H9 (cell line): Measurements from ENCODE around the gene ATRNL1. TPM values are rescaled to one million over a fixed set of nuclear protein-coding genes. Genes with fewer than 3 reads are reported as not detected.

Experiments used
- DNase-seq: peaks from one replicate; pipeline ENCODE4 v3.0.0-alpha.2; 2017
- H2AFZ ChIP-seq: one replicate; pipeline ENCODE4 v1.6.1; 2013; ENCODE audit warnings: mild to moderate bottlenecking, low read length, control low read depth, moderate library complexity
- H2AK5ac ChIP-seq: 2 replicates; pipeline ENCODE4 v1.6.1; 2013; ENCODE audit warnings: low read length, control low read depth, mixed read lengths; ENCODE audit not compliant: insufficient read length
- H2BK120ac ChIP-seq: one replicate; pipeline ENCODE4 v1.6.1; 2013; ENCODE audit warnings: low read depth, mild to moderate bottlenecking, low read length, control low read depth, inconsistent platforms; ENCODE audit not compliant: poor library complexity, severe bottlenecking
- H2BK12ac ChIP-seq: 2 replicates; pipeline ENCODE4 v1.6.1; 2013; ENCODE audit warnings: low read length, control low read depth, mixed read lengths, low read depth; ENCODE audit not compliant: insufficient read length
- H2BK15ac ChIP-seq: 2 replicates; pipeline ENCODE4 v1.6.1; 2013; ENCODE audit warnings: low read depth, low read length, control low read depth
- H2BK20ac ChIP-seq: one replicate; pipeline ENCODE4 v1.6.1; 2013; ENCODE audit warnings: low read depth, mild to moderate bottlenecking, low read length, control low read depth, inconsistent platforms; ENCODE audit not compliant: poor library complexity, severe bottlenecking
- H2BK5ac ChIP-seq: 2 replicates; pipeline ENCODE4 v1.6.1; 2013; ENCODE audit warnings: low read length, control low read depth, mixed read lengths; ENCODE audit not compliant: insufficient read length
- H3K14ac ChIP-seq: 2 replicates; pipeline ENCODE4 v1.6.1; 2013; ENCODE audit warnings: low read length, control low read depth; ENCODE audit not compliant: insufficient read depth
- H3K18ac ChIP-seq: 2 replicates; pipeline ENCODE4 v1.6.1; 2013; ENCODE audit warnings: low read depth, mild to moderate bottlenecking, mixed read lengths, low read length, control low read depth; ENCODE audit not compliant: insufficient read length
- H3K23ac ChIP-seq: 2 replicates; pipeline ENCODE4 v1.6.1; 2013; ENCODE audit warnings: low read length, control low read depth, mixed read lengths, low read depth; ENCODE audit not compliant: insufficient read length
- H3K23me2 ChIP-seq: 2 replicates; pipeline ENCODE4 v1.6.1; 2013; ENCODE audit warnings: low read depth, mild to moderate bottlenecking, mixed read lengths, low read length, control low read depth; ENCODE audit not compliant: insufficient read length, poor library complexity, severe bottlenecking
- H3K27ac ChIP-seq: 2 replicates; pipeline ENCODE4 v1.5.1; 2013; ENCODE audit warnings: low read length, control low read depth, mixed read lengths, low read depth; ENCODE audit not compliant: insufficient read length
- H3K27me3 ChIP-seq: 2 replicates; pipeline ENCODE4 v1.6.1; 2013; ENCODE audit warnings: low read length, control low read depth, inconsistent platforms; ENCODE audit not compliant: insufficient read depth
- H3K4ac ChIP-seq: 2 replicates; pipeline ENCODE4 v1.6.1; 2013; ENCODE audit warnings: low read depth, mild to moderate bottlenecking, control low read depth, inconsistent platforms, low read length, moderate library complexity
- H3K4me1 ChIP-seq: 2 replicates; pipeline ENCODE4 v1.6.1; 2013; ENCODE audit warnings: low read length, control low read depth, inconsistent platforms; ENCODE audit not compliant: insufficient read depth
- H3K4me2 ChIP-seq: 2 replicates; pipeline ENCODE4 v1.6.1; 2013; ENCODE audit warnings: low read length, control low read depth, mixed read lengths; ENCODE audit not compliant: insufficient read length, insufficient read depth
- H3K56ac ChIP-seq: 2 replicates; pipeline ENCODE4 v1.6.1; 2013; ENCODE audit warnings: low read depth, mild to moderate bottlenecking, mixed read lengths, low read length, control low read depth; ENCODE audit not compliant: insufficient read length
- H3K79me1 ChIP-seq: 2 replicates; pipeline ENCODE4 v1.6.1; 2013; ENCODE audit warnings: low read depth, mild to moderate bottlenecking, moderate library complexity, low read length, control low read depth, inconsistent platforms; ENCODE audit not compliant: insufficient read depth, poor library complexity, severe bottlenecking
- H3K79me2 ChIP-seq: 2 replicates; pipeline ENCODE4 v1.6.1; 2013; ENCODE audit warnings: low read length, control low read depth, inconsistent platforms; ENCODE audit not compliant: insufficient read depth
- H3K9ac ChIP-seq: 2 replicates; pipeline ENCODE4 v1.6.1; 2013; ENCODE audit warnings: low read length, control low read depth, mixed read lengths; ENCODE audit not compliant: insufficient read length; ENCODE audit errors: extremely low read depth
- H3K9me3 ChIP-seq: one replicate; pipeline ENCODE4 v1.6.1; 2013; ENCODE audit warnings: low read depth, low read length, inconsistent platforms; ENCODE audit not compliant: control insufficient read depth
- H3T11ph ChIP-seq: one replicate; pipeline ENCODE4 v1.6.1; 2013; ENCODE audit warnings: mild to moderate bottlenecking, low read length, control low read depth, inconsistent platforms
- H4K20me1 ChIP-seq: one replicate; pipeline ENCODE4 v1.6.1; 2013; ENCODE audit not compliant: control insufficient read depth, insufficient read length, insufficient read depth
- H4K5ac ChIP-seq: 2 replicates; pipeline ENCODE4 v1.6.1; 2013; ENCODE audit warnings: low read depth, mild to moderate bottlenecking, mixed read lengths, low read length, control low read depth; ENCODE audit not compliant: insufficient read length
- H4K8ac ChIP-seq: replicated peaks from 2 replicates; pipeline ENCODE4 v1.6.1; 2013; ENCODE audit warnings: low read length, control low read depth, mixed read lengths, low read depth; ENCODE audit not compliant: insufficient read length
- H4K91ac ChIP-seq: 2 replicates; pipeline ENCODE4 v1.6.1; 2013; ENCODE audit warnings: low read depth, mild to moderate bottlenecking, moderate library complexity, mixed read lengths, low read length, control low read depth; ENCODE audit not compliant: insufficient read length
- H3K27ac Mint-ChIP-seq, 3 experiments: 2 replicates in 2 of 3; 3 replicates in 1 of 3; pipeline ENCODE4 v1.8.0; 2020 to 2021; ENCODE audit warnings: mixed read lengths in 3 of 3, mild to moderate bottlenecking in 1 of 3, moderate library complexity in 1 of 3
- H3K27me3 Mint-ChIP-seq: 2 replicates; pipeline ENCODE4 v1.8.0; 2021; ENCODE audit warnings: low read depth, mild to moderate bottlenecking, moderate library complexity, mixed read lengths
- H3K36me3 Mint-ChIP-seq, 3 experiments: 2 replicates in 2 of 3; 3 replicates in 1 of 3; pipeline ENCODE4 v1.8.0; 2020 to 2021; ENCODE audit warnings: low read depth in 3 of 3, mixed read lengths in 3 of 3; ENCODE audit not compliant: insufficient read depth in 1 of 3
- H3K4me1 Mint-ChIP-seq, 2 experiments: 2 replicates each; pipeline ENCODE4 v1.8.0; 2020; ENCODE audit warnings: mixed read lengths in 2 of 2
- H3K4me3 Mint-ChIP-seq, 2 experiments: 2 replicates in 1 of 2; 3 replicates in 1 of 2; pipeline ENCODE4 v1.8.0; 2020 to 2021; ENCODE audit warnings: mild to moderate bottlenecking in 2 of 2, mixed read lengths in 2 of 2, moderate library complexity in 1 of 2
- H3K9me3 Mint-ChIP-seq, 2 experiments: 2 replicates in 1 of 2; 3 replicates in 1 of 2; pipeline ENCODE4 v1.8.0; 2020; ENCODE audit warnings: mild to moderate bottlenecking in 2 of 2, mixed read lengths in 2 of 2, moderate library complexity in 1 of 2
- CTCF ChIP-seq: fragments of 200-600 bp; sonication (generic); conservative IDR thresholded peaks from 3 replicates; pipeline ENCODE4 v1.8.0; 2021; ENCODE audit warnings: antibody characterized with exemption, mild to moderate bottlenecking
- WGBS: extraction: QIAGEN DNeasy Blood & Tissue Kit; methylation state at CpG from one replicate; pipeline ENCODE4 v1.1.7; 2013; ENCODE audit warnings: missing lambda C conversion rate, low lambda C conversion rate, mixed read lengths; ENCODE audit not compliant: insufficient read length; ENCODE audit errors: extremely low coverage; 5-methylcytosine and 5-hydroxymethylcytosine counted together
- total RNA-seq: library from RNA; stranded (reverse); gene quantifications from 2 replicates; pipeline ENCODE4 v1.2.1, GENCODE V29; 2021

Gene ATRNL1
- total RNA-seq, 1 experiment from 2014 or later: 9.2 TPM

- Histone ChIP-seq H3K27me3 (no peaks in the 10 kb centered on the region), H2BK20ac (no peak overlapping the region), H4K8ac (no peak overlapping the region), H3K4me2 (no peak overlapping the region), H3K23ac (no peak overlapping the region), H3K18ac (no peak overlapping the region), H2BK12ac (no peak overlapping the region), H2BK5ac (no peak overlapping the region), H2AK5ac (no peak overlapping the region), H4K20me1 (no peaks in the 10 kb centered on the region), H2AFZ (no peak overlapping the region), H3K79me1 (no peaks in the 10 kb centered on the region), H3K9ac (no peak overlapping the region), H3K79me2 (no peaks in the 10 kb centered on the region), H3K23me2 (no peaks in the 10 kb centered on the region), H4K5ac (no peak overlapping the region), H3T11ph (no peak overlapping the region), H3K14ac (no peak overlapping the region), H3K4me1 (no peaks in the 10 kb centered on the region), H3K9me3 (no peaks in the 10 kb centered on the region), H3K4ac (no peak overlapping the region), H2BK15ac (no peak overlapping the region), H4K91ac (no peak overlapping the region), H3K56ac (no peak overlapping the region), H2BK120ac (no peak overlapping the region), H3K27ac (no peak overlapping the region)
- H3K4me1 Mint-ChIP-seq: no peaks in the 10 kb centered on the region
- no peak overlapping the region; a peak in 1 of 7 replicates for H3K27ac Mint-ChIP-seq
- WGBS: no CpG with 5 or more reads among the region's 3 CpGs
- H3K4me3 Mint-ChIP-seq: no peak overlapping the region
- H3K9me3 Mint-ChIP-seq: peaks cover 2 to 5% of the 10 kb centered on the region in 2 experiments; a peak in 3 of 5 replicates
- no peak for TF ChIP-seq CTCF
- no peaks in the 10 kb centered on the region for H3K27me3 Mint-ChIP-seq
- H3K36me3 Mint-ChIP-seq: peaks cover 0 to 5% (median 0%) of the 10 kb centered on the region in 3 experiments; a peak in 1 of 7 replicates
- DNase-seq: no peak
Observed at GRCh38 chr10:115219203-115219602, 126.0 kb downstream of the ATRNL1 start.
